ENCODE measurements around the gene NSUN5.
"Not testable (repeated sequence)": the region's sequence is repeated elsewhere in the genome, so short reads cannot be mapped to it uniquely, and the experiment has no call there.

The NSUN5 gene

GRCh38 chr7:73327922-73328321 is 19.3 kb upstream of the NSUN5 start, which contains the start of the genes FKBP6 and TRIM50:
FKBP6 (plus strand) TSS chr7:73328161; CDS start chr7:73328429, 268 bp downstream.
TRIM50 (minus strand) TSS chr7:73328082; CDS start chr7:73324787, 3,295 bp downstream.
- in situ Hi-C loops (cut with HindIII; ENCODE audit: low sequenced_read_pairs), result not testable (repeated sequence)

DNA sequence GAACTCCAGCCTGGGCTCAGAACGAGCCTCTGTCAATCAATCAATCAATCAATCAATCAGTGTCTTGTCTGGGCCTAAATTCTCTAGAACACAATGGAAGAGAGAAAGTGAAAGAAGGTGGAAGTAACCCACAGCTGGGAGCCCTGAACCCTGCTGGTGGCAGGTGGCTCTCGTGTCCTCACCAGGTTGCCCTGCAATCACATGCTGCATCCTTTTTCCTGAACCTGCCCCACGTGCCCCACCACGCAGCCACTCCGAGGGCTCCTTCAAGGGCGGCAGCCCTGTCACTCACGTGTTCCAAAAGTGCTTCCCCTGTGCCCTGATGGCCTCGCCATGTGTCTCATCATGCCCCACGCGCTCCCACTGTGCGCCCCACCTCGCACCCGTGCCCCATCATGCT is 18.8 kb upstream of the NSUN5 start:
- in situ Hi-C loops (cut with HindIII; ENCODE audit: low sequenced_read_pairs), result not testable (repeated sequence)

DNA sequence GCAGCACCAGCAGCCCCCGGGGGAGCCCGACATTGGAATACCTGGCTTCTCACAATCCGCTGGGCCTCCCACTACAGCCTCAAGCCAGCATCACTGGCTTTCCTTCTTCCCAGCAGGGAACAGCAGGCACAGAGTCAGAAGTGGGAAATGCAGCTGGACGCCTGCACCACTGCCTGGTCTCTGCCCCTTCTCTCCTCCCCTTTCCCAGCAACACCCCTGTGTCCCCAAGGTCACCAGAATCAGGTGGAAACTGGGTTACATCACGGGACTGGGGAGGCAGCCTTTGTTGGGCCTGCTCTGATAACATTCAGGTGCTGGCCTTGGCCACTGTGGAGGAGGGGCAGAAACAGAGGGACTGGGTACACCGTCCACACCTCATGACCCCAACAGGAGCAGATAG is 16.8 kb upstream of the NSUN5 start:
- in situ Hi-C loops (cut with HindIII; ENCODE audit: low sequenced_read_pairs), result not testable (repeated sequence)

GRCh38 chr7:73324081-73324845 is 15.6 kb upstream of the NSUN5 start:
- in situ Hi-C loops (cut with HindIII; ENCODE audit: low sequenced_read_pairs), result not testable (repeated sequence)

- in situ Hi-C loops (cut with HindIII; ENCODE audit: low sequenced_read_pairs), result not testable (repeated sequence)
Measured at GRCh38 chr7:73323434-73324080, 14.9 kb upstream of the NSUN5 start.

- in situ Hi-C loops (cut with HindIII; ENCODE audit: low sequenced_read_pairs), result not testable (repeated sequence)
Measured at GRCh38 chr7:73320009-73320408, 11.4 kb upstream of the NSUN5 start.

GRCh38 chr7:73319541-73319940 is 10.9 kb upstream of the NSUN5 start:
- in situ Hi-C loops (cut with HindIII; ENCODE audit: low sequenced_read_pairs), result not testable (repeated sequence)

DNA sequence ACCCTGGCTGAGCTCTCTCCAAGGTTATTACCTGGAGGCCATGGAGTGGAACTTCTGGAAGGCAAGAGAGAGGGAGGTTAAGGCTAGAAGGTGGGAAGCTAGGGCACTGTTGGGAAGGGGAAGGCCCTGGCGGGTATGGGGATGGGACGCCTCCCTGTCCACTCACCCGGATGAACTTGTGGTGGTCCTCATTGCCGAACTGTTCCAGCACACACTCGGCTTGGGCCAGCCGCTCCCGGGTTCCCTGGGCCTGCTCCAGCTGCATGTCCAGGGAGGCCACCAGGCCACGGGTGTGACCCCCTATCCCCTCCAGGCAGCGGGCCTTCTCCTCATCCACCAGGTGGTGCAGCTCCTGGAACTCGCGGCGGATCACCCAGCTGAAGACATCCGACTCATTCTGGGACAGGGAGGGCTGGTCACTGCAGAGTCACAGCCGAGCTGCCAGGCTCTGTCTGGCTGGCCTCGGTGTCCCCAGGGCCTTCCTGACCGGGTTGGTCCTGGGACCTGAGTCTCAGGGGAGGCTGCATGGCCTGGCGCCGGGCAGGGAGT is 10.1 kb upstream of the NSUN5 start:
- in situ Hi-C loops (cut with HindIII; ENCODE audit: low sequenced_read_pairs), result not testable (repeated sequence)

DNA sequence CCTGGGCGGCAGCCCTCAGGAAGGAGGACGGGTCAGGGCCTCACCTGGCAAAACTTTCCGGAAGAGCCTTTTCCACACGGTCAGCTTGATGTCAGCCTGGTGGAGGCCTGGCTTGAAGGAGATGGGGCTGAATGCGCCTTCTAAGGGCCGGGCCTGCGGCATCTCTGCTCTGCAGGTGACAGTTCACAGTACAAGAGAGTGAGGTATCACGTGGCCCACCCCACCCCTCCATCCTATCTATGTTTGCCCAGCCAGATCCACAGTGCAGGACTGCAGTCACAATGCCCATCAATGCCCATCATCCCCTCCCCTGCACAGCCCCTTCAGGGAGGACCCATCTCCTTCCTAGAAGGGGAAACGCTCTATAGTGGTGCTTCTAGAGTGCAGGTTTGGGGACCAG is 7.9 kb upstream of the NSUN5 start:
- in situ Hi-C loops (cut with HindIII; ENCODE audit: low sequenced_read_pairs), result no loop called here

DNA sequence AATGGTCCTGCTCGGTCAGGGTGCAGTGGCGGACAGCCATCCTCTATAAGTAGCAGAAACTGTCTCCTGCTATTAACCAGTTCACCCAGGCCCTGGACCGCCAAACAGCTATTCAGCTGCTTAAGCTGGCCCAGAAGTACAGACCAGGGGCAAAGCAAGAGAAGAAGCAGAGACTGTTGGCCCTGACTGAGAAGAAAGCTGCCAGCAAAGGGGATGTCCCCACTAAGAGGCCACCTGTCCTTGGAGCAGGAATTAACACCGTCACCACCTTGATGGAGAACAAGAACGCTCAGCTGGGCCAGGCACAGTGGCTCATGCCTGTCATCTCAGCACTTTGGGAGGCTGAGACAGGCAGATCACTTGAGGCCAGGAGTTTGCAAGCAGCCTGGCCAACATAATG is 5.6 kb upstream of the NSUN5 start:
- in situ Hi-C loops (cut with HindIII; ENCODE audit: low sequenced_read_pairs), result no loop called here

DNA sequence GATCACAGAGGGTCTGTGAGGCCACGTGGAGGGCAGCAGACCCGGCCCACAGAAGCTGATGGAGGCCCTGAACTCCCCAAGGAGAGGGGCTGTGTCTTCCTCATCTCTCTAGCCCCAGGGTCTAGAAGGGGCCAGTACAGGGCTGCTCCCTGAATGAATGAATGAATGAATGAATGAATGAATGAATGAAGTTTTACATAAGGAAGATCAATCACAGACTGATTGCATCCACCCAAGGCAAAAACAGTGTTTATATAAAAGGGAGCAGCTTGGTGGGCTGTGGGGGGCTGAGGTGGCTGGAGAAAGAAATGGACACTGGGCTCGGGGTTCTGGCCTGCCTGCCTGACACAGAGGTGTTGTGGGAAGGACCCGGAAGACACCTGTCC is 4.9 kb upstream of the NSUN5 start:
- in situ Hi-C loops (cut with HindIII; ENCODE audit: low sequenced_read_pairs), result no loop called here

DNA sequence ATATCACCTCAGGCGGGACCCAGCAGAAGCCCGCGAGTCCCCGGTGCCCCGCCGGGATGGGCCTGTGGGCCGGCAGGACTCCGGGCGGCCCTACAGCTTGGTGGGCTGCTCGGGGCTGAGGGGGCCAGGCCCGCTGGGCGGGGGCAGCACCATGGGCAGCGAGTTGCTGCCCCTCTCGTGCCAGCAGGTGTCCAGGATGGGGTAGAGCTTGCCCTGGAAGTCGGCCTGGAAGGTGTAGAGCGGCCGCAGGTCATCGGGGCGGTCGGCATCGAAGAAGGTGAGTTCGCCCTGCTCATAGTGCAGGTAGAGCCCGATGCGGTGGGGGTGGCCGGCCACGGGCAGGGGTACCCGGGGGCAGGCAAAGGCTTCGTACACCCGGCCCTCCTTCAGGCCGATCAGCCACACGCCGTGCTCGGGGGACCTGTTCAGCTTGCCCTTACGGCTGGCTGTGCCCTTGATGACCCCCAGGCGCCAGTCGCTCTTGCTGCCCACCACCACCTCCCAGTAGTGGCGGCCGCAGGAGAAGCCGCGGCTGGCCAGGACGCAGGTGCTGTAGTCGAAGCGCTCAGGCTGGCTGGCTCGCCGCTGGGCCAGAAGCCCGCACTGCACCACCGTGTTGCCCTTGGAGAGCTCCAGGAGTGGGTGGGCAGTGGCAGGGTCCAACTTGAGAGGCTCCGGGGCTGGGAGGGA is 4.3 kb upstream of the NSUN5 start:
- in situ Hi-C loops (cut with HindIII; ENCODE audit: low sequenced_read_pairs), result no loop called here

- in situ Hi-C loops (cut with HindIII; ENCODE audit: low sequenced_read_pairs), result not testable (repeated sequence)
Measured at GRCh38 chr7:73311421-73311820, 2.8 kb upstream of the NSUN5 start.

GRCh38 chr7:73308074-73308664 is 457 bp downstream of the NSUN5 start:
- in situ Hi-C loops (cut with HindIII; ENCODE audit: low sequenced_read_pairs), result no loop called here

- in situ Hi-C loops (cut with HindIII; ENCODE audit: low sequenced_read_pairs), result no loop called here
Measured at GRCh38 chr7:73307436-73307835, 1.2 kb downstream of the NSUN5 start.

- in situ Hi-C loops (cut with HindIII; ENCODE audit: low sequenced_read_pairs), result not testable (repeated sequence)
Measured at GRCh38 chr7:73304612-73305387, 3.8 kb downstream of the NSUN5 start.

GRCh38 chr7:73304071-73304470 is 4.6 kb downstream of the NSUN5 start:
- in situ Hi-C loops (cut with HindIII; ENCODE audit: low sequenced_read_pairs), result no loop called here

DNA sequence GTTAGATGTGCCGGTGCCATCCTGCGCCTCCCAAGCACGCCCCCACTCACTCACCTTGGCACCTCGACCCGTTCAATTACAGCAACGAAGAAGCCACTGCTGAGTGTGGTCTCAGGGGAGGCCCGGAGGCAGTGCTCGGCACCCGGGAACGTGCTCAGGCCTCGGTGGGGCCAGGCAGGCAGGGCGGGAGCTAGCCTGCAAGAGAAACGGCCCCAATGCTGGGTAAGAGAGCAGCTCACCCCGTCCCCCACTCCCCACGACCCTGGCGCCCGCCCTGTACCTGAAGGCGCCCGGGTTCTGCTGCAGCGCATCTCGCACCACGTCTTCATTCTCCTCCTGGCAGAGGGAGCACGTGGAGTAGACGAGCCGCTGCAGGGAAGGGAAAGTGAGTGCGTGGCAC is 5.1 kb downstream of the NSUN5 start:
- in situ Hi-C loops (cut with HindIII; ENCODE audit: low sequenced_read_pairs), result no loop called here

DNA sequence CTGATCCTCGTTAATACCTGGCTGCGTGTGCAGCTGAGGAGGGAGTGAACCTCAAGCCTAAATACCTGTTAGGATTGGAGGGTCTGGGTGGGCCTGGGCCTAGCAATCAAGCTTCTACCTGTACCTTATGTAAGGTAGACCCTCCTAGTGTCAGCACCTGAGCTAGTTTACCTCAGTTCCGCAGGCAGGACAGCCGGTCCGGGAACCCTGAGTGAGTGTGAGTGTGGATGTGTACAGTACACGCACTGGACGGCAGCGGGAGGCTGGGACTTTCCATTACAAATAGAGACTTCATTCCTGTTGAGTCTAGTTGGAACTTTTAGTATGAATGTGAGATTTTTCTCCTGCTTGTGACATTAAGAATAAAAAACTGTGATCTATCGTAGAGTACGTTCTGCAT is 5.8 kb downstream of the NSUN5 start:
- in situ Hi-C loops (cut with HindIII; ENCODE audit: low sequenced_read_pairs), result not testable (repeated sequence)

DNA sequence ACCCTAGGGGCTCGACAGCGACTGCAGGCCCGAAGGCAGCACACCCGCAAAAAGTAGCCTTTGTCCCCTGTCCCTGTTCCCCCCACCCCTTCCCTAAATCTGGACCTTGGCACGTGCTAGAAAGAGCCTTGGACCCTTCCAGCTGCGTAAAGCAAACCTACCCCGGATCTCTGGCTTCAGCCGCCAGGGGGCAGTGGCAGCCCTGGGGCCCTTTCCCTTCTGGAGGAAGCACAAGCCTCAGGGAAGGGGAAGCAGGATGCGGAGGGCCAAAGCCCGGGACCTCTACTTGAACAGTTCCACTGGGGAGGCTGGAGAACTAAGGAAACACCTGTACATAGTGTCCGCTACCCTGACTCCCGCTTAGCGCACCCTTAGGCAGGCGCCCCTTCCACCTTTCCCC is 7.5 kb downstream of the NSUN5 start:
- in situ Hi-C loops (cut with HindIII; ENCODE audit: low sequenced_read_pairs), result not testable (repeated sequence)

Data from endothelial cell of hepatic sinusoid (primary cell).